ENCODE results near the gene IWS1. TPM values are rescaled to one million over a fixed set of nuclear protein-coding genes. Genes with fewer than 3 reads are reported as not detected.

IWS1 gene
- total RNA-seq, 1 experiment from 2014 or later: 46.6 TPM

DNA sequence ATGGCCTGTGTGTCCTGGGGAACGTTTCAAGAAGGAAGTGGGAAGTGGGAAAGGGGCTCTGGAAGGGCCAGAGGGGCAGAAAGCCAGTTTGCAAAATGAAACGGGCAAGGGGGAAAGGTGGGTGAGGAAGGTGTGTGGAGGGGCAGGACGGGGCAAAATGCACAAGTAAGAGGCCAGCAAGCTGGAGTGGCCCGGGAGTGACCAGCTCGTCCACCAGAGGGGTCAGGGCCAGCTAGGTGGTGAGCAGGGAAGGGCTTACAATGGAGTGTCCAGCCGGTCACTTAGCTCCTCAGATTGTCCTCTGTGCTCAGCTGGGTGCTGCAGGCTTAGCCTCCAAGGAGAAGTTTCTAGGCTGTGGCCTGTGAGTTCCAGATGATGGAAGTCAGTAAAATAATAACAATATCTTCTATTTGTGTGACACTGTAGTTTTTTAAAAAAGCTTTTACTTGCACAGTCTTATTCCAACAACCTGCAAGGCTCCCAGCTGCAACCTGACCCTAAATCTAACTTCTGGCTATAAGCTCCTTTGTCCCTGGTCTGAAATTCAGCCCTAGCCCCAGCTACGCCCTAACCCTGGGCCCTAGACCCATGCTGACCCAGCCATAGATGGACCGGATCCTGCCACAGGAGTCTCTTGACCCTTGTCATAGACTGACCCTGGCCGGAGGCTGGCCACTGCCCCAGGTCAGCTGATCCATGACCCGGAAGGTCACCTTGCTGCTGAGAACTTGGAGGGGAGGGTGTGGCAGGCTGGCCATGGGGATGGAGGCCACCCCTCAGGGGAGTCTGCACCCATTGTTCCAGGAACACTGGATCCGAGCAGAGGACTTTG is 38.4 kb upstream of the IWS1 start:
- Histone ChIP-seq H3K4me3 (replicated peaks in 1 of 2; ENCODE audit: low read depth in 1 of 2, low read length in 2 of 2) (no peak overlapping the region), H3K9me3 (ENCODE audit: control insufficient read depth in 1 of 2, insufficient read depth in 1 of 2, low read depth in 1 of 2, low read length in 2 of 2) (no peaks in the 10 kb centered on the region), H3K27me3 (ENCODE audit: insufficient read depth, low read length) (no peaks in the 10 kb centered on the region), H4K20me1 (ENCODE audit: insufficient read depth) (no peaks in the 10 kb centered on the region), H3K4me2 (ENCODE audit: low read length) (no peak overlapping the region), H2AFZ (ENCODE audit: low read depth, low read length, poor library complexity, severe bottlenecking) (no peak overlapping the region), H3K79me2 (ENCODE audit: insufficient read depth, low read length) (no peaks in the 10 kb centered on the region), H3K9me2 (ENCODE audit: insufficient read depth) (no peaks in the 10 kb centered on the region), H3K4me1 (ENCODE audit: control insufficient read depth in 1 of 2, insufficient read depth in 2 of 2, low read length in 2 of 2) (peaks cover 0 to 8% of the 10 kb centered on the region in 2 experiments; a peak in 2 of 4 replicates), H3K36me3 (ENCODE audit: control insufficient read depth in 1 of 2, insufficient read depth in 2 of 2, low read length in 2 of 2) (no peaks in the 10 kb centered on the region), H3K9ac (ENCODE audit: low read length) (no peak overlapping the region), H3K27ac (ENCODE audit: low read depth, low read length) (no peak overlapping the region)
- CTCF ChIA-PET: no interaction called here
- intact Hi-C loops (cut with micrococcal nuclease): no loop called here
- no peak for ATAC-seq
- BruUV-seq (replicated peaks): no TSS peak
- TF ChIP-seq, protein P1, sequence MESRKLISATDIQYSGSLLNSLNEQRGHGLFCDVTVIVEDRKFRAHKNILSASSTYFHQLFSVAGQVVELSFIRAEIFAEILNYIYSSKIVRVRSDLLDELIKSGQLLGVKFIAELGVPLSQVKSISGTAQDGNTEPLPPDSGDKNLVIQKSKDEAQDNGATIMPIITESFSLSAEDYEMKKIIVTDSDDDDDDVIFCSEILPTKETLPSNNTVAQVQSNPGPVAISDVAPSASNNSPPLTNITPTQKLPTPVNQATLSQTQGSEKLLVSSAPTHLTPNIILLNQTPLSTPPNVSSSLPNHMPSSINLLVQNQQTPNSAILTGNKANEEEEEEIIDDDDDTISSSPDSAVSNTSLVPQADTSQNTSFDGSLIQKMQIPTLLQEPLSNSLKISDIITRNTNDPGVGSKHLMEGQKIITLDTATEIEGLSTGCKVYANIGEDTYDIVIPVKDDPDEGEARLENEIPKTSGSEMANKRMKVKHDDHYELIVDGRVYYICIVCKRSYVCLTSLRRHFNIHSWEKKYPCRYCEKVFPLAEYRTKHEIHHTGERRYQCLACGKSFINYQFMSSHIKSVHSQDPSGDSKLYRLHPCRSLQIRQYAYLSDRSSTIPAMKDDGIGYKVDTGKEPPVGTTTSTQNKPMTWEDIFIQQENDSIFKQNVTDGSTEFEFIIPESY (IDR thresholded peaks at IDR 0.05; ENCODE audit: extremely low read depth, insufficient replicate concordance, low read length): no peak
- TF ChIP-seq YY1 (IDR thresholded peaks at IDR 0.05; ENCODE audit: extremely low read depth, insufficient replicate concordance, low read depth, low read length) (no peak), SP1 (IDR thresholded peaks at IDR 0.05; ENCODE audit: low read depth) (no peak), POLR2A (IDR thresholded peaks at IDR 0.05; ENCODE audit: borderline replicate concordance, extremely low read depth, insufficient read depth, insufficient read length) (no peak), EGR1 (IDR thresholded peaks at IDR 0.05; ENCODE audit: low read depth) (no peak), CEBPB (IDR thresholded peaks at IDR 0.05; ENCODE audit: low read depth) (no peak), CBX3 (IDR thresholded peaks at IDR 0.05; ENCODE audit: low read depth) (no peak), TCF7L2 (IDR thresholded peaks at IDR 0.05; ENCODE audit: borderline replicate concordance, extremely low read depth, insufficient read depth, insufficient read length) (no peak), ZFX (IDR thresholded peaks at IDR 0.05) (no peak), ZNF274 (IDR thresholded peaks at IDR 0.05; ENCODE audit: low read depth, low read length) (no peak), RAD21 (IDR thresholded peaks at IDR 0.05; ENCODE audit: low read depth) (no peak), ELF1 (IDR thresholded peaks at IDR 0.05; ENCODE audit: borderline replicate concordance, low read depth) (no peak), SIN3A (IDR thresholded peaks at IDR 0.05; ENCODE audit: low read depth) (no peak), JUND (IDR thresholded peaks at IDR 0.05) (no peak), FOSL1 (IDR thresholded peaks at IDR 0.05; ENCODE audit: low read depth) (no peak)
- RAD21 ChIA-PET (ENCODE audit: low non-redundant PET in 1 of 2, low total read pairs in 2 of 2, uncharacterized antibody in 2 of 2, unreplicated experiment in 2 of 2): no interaction called here
- POLR2A ChIA-PET: no interaction called here
- no peak for DNase-seq (ENCODE audit: low read depth, low spot score)

All from HCT116 (cell line).